Ascending aorta (tissue), 2 donors: ENCODE results near the gene IGDCC3. TPM values are rescaled to one million over a fixed set of nuclear protein-coding genes. Genes with fewer than 3 reads are reported as not detected.
A peak's percentile ranks its signal among the peaks of the same experiment; 100 is the strongest.

Source experiments
- DNase-seq, 2 donors: peaks; one replicate each; pipeline ENCODE4 v3.0.0-alpha.2; 2019; ENCODE audit warnings: low spot score in 2 of 2
- H3K27ac ChIP-seq, 2 donors: fragments of 200-600 bp; sonication (generic); one replicate each; pipeline ENCODE4 v1.5.1; 2016 to 2017; ENCODE audit warnings: mild to moderate bottlenecking in 1 of 2
- H3K27me3 ChIP-seq: fragments of 200-600 bp; sonication (generic); one replicate; pipeline ENCODE4 v1.5.1; 2017
- H3K36me3 ChIP-seq, 2 donors: fragments of 200-600 bp; sonication (generic); one replicate each; pipeline ENCODE4 v1.5.1; 2016
- H3K4me1 ChIP-seq, 2 donors: fragments of 200-600 bp; sonication (generic); one replicate each; pipeline ENCODE4 v1.5.1; 2016 to 2017; ENCODE audit warnings: mild to moderate bottlenecking in 1 of 2
- H3K4me3 ChIP-seq, 2 donors: fragments of 200-600 bp; sonication (generic); one replicate each; pipeline ENCODE4 v1.5.1; 2016 to 2017; ENCODE audit warnings: mild to moderate bottlenecking in 1 of 2
- H3K9me3 ChIP-seq, 2 donors: fragments of 200-600 bp; sonication (generic); one replicate each; pipeline ENCODE4 v1.5.1; 2016
- CTCF ChIP-seq, 3 experiments: fragments of 200-600 bp in 2 of 3; fragments of 450-650 bp in 1 of 3; sonication (generic) in 2 of 3; IDR thresholded peaks; one replicate each; pipeline ENCODE4 v1.5.1; 2016 to 2019; ENCODE audit warnings: antibody characterized with exemption in 3 of 3, mild to moderate bottlenecking in 1 of 3, moderate library complexity in 1 of 3
- intact Hi-C: fragments of 100-400 bp; cut with DNase I; formaldehyde crosslinking; loops from one replicate; pipeline ENCODE4 v1.15.1; 2023
- total RNA-seq: library from RNA; depleted of rRNA; stranded (reverse); fragments of >200 nt; gene quantifications from one replicate; pipeline ENCODE4 v1.1.0, GENCODE V29; 2016

Gene IGDCC3
- total RNA-seq, 1 donor from 2014 or later, result not detected

- H3K36me3 ChIP-seq, result no peaks in the 10 kb centered on the region
- TF ChIP-seq CTCF (IDR thresholded peaks at IDR 0.05), result no peak
- peak overlapping the region; percentile 58 to 73 for H3K4me3 ChIP-seq
- DNase-seq, result peak in 1 of 2 donors; percentile 70
- no peaks in the 10 kb centered on the region for H3K27me3 ChIP-seq
- peaks cover 0 to 9% of the 10 kb centered on the region in 2 donors for H3K4me1 ChIP-seq
- intact Hi-C loops, result loop anchor here (1.0 to 5.0 kb wide), 3 partner anchors 9 to 1418 kb away; partner anchors contain the start of gene CLPX
- no peaks in the 10 kb centered on the region for H3K9me3 ChIP-seq
- peak overlapping the region; percentile 81 to 85 for H3K27ac ChIP-seq
Observed at GRCh38 chr15:65303687-65304380, 74.0 kb downstream of the IGDCC3 start.

- TF ChIP-seq CTCF (IDR thresholded peaks at IDR 0.05), result no peak
- H3K36me3 ChIP-seq, result no peaks in the 10 kb centered on the region
- H3K27ac ChIP-seq, result no peak overlapping the region
- H3K27me3 ChIP-seq, result no peaks in the 10 kb centered on the region
- no peak for DNase-seq
- no peaks in the 10 kb centered on the region for H3K9me3 ChIP-seq
- H3K4me3 ChIP-seq, result no peak overlapping the region
- H3K4me1 ChIP-seq, result peaks cover 0 to 12% of the 10 kb centered on the region in 2 donors
- intact Hi-C loops, result loop anchor here (5.0 kb wide), 1 partner anchor 1420 kb away; no protein-coding TSS in a partner anchor
Observed at GRCh38 chr15:65302061-65302460, 75.7 kb downstream of the IGDCC3 start.

- no peak for TF ChIP-seq CTCF (IDR thresholded peaks at IDR 0.05)
- no peak for DNase-seq
- H3K4me3 ChIP-seq, result no peak overlapping the region
- no peaks in the 10 kb centered on the region for H3K9me3 ChIP-seq
- H3K27me3 ChIP-seq, result no peaks in the 10 kb centered on the region
- H3K4me1 ChIP-seq, result peaks cover 0 to 16% of the 10 kb centered on the region in 2 donors
- intact Hi-C loops, result loop anchor here (5.0 kb wide), 1 partner anchor 1421 kb away; no protein-coding TSS in a partner anchor
- no peaks in the 10 kb centered on the region for H3K36me3 ChIP-seq
- no peak overlapping the region for H3K27ac ChIP-seq
Observed at GRCh38 chr15:65300924-65301441, 76.8 kb downstream of the IGDCC3 start.

- Histone ChIP-seq H3K4me1 (peaks cover 0 to 14% of the 10 kb centered on the region in 2 donors), H3K4me3 (no peak overlapping the region), H3K36me3 (no peaks in the 10 kb centered on the region), H3K27me3 (no peaks in the 10 kb centered on the region), H3K27ac (no peak overlapping the region), H3K9me3 (no peaks in the 10 kb centered on the region)
- no peak for TF ChIP-seq CTCF (IDR thresholded peaks at IDR 0.05)
- intact Hi-C loops, result loop anchor here (5.0 kb wide), 1 partner anchor 266 kb away; no protein-coding TSS in a partner anchor
- DNase-seq, result no peak
Observed at GRCh38 chr15:65298731-65299130, 79.1 kb downstream of the IGDCC3 start.

GRCh38 chr15:65292938-65293518 lies 84.8 kb downstream of the IGDCC3 start:
- intact Hi-C loops, result no loop called here
- H3K4me1 ChIP-seq, result peaks cover 0 to 9% of the 10 kb centered on the region in 2 donors
- H3K27ac ChIP-seq, result no peak overlapping the region
- H3K9me3 ChIP-seq, result no peaks in the 10 kb centered on the region
- no peak overlapping the region for H3K4me3 ChIP-seq
- no peaks in the 10 kb centered on the region for H3K36me3 ChIP-seq
- DNase-seq, result no peak
- no peaks in the 10 kb centered on the region for H3K27me3 ChIP-seq
- no peak for TF ChIP-seq CTCF (IDR thresholded peaks at IDR 0.05)
